AG04450 (cell line): Measurements from ENCODE around the gene IGIP. TPM values are rescaled to one million over a fixed set of nuclear protein-coding genes. Genes with fewer than 3 reads are reported as not detected.

Experiments used
- CTCF ChIA-PET: fragments of 300-600, 350-600 bp; formaldehyde crosslinking; extraction: SDS; loops from one replicate; lab custom pipeline; 2022; ENCODE audit warnings: antibody characterized with exemption, inconsistent platforms; lab: Charles Lee
- POLR2A ChIA-PET: fragments of 350-600 bp; formaldehyde crosslinking; extraction: SDS; loops from one replicate; lab custom pipeline; 2021; ENCODE audit warnings: antibody characterized with exemption, inconsistent platforms; lab: Yijun Ruan, JAX
- DNase-seq: peaks from one replicate; pipeline ENCODE4 v3.0.0-alpha.2; 2011; ENCODE audit warnings: low read depth, low spot score
- H3K27ac ChIP-seq: one replicate; pipeline ENCODE4 v1.5.1; 2012; ENCODE audit warnings: low read depth, low read length, control low read depth
- H3K27me3 ChIP-seq: one replicate; pipeline ENCODE4 v1.6.0; 2012; ENCODE audit warnings: low read length; ENCODE audit not compliant: control insufficient read depth, insufficient read depth
- H3K4me3 ChIP-seq: 2 replicates; pipeline ENCODE4 v1.5.1; 2011; ENCODE audit warnings: mild to moderate bottlenecking, low read depth, low read length, control low read depth
- H3K9me3 ChIP-seq: 2 replicates; pipeline ENCODE4 v1.5.1; 2012; ENCODE audit warnings: low read length; ENCODE audit not compliant: control insufficient read depth, insufficient read depth
- polyA plus RNA-seq: library from polyadenylated mRNA; depleted of rRNA; stranded (reverse); fragments of >200 nt; gene quantifications from 2 replicates; pipeline ENCODE4 v1.2.3, GENCODE V29; 2011
- TF ChIP-seq, protein P1 (sequence below): IDR thresholded peaks from 2 replicates; pipeline ENCODE4 v1.5.1; 2011; ENCODE audit warnings: low read depth, low read length, control low read depth, inconsistent platforms

The IGIP gene
- polyA plus RNA-seq, 1 experiment = 2.2 TPM

DNA sequence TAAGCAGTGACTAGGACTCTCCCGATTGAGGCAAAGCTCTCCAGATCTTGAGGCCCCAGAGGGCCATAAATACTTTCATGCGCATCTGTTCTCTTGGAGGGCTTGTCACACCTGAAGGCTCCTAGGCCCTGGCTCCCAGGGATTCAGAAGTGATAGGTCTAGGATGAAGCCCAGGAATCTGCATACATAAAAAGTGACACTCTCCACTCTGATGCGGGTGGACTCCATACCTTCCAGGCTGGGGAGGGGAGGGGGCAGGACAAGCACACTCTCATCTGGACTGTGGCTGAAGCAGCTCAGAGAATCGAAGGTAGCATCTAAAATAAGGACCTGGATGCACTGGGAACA, 40.2 kb downstream of the IGIP start:
- H3K27ac ChIP-seq = no peak overlapping the region
- POLR2A ChIA-PET = no interaction called here
- CTCF ChIA-PET = interaction anchor here (1.8 kb wide), 1 partner anchor 8 kb away, joined by 4 read pairs; no protein-coding TSS in a partner anchor

GRCh38 chr5:140166911-140167310, 41.2 kb downstream of the IGIP start:
- Histone ChIP-seq H3K4me3 (no peak overlapping the region), H3K27ac (no peak overlapping the region), H3K27me3 (peaks cover 3% of the 10 kb centered on the region), H3K9me3 (no peaks in the 10 kb centered on the region)
- DNase-seq = no peak
- CTCF ChIA-PET = interaction anchor here (0.6 to 1.8 kb wide), 2 partner anchors 9 to 22 kb away, joined by 3 to 4 read pairs; no protein-coding TSS in a partner anchor
- POLR2A ChIA-PET = no interaction called here
- TF ChIP-seq, protein P1, sequence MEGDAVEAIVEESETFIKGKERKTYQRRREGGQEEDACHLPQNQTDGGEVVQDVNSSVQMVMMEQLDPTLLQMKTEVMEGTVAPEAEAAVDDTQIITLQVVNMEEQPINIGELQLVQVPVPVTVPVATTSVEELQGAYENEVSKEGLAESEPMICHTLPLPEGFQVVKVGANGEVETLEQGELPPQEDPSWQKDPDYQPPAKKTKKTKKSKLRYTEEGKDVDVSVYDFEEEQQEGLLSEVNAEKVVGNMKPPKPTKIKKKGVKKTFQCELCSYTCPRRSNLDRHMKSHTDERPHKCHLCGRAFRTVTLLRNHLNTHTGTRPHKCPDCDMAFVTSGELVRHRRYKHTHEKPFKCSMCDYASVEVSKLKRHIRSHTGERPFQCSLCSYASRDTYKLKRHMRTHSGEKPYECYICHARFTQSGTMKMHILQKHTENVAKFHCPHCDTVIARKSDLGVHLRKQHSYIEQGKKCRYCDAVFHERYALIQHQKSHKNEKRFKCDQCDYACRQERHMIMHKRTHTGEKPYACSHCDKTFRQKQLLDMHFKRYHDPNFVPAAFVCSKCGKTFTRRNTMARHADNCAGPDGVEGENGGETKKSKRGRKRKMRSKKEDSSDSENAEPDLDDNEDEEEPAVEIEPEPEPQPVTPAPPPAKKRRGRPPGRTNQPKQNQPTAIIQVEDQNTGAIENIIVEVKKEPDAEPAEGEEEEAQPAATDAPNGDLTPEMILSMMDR = no peak

More for the DNA sequence above, 40.2 kb downstream of the IGIP start:
- TF ChIP-seq, protein P1 = no peak
- no peak for DNase-seq
- H3K27me3 ChIP-seq = peaks cover 3% of the 10 kb centered on the region
- no peaks in the 10 kb centered on the region for H3K9me3 ChIP-seq
- H3K4me3 ChIP-seq = no peak overlapping the region

DNA sequence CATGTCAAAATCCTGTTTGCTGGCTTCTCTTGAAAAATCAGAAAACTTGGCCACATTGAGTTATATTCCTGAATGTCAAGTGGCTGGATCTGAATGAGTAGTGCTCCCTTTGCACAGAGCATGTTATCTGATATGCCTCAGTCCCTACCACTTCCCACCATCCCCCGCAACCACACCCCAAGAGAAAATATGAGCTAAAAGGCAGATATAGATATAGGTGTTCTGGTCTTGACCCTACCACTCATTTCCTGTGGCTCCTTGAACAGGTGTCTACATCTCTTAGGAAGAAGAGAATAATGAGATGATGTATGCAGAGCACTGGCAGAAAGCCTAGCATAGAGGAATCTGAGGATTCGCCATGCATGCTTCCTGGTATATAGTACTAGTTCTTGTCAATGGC, 42.6 kb downstream of the IGIP start:
- no peak overlapping the region for H3K27ac ChIP-seq
- no peak overlapping the region for H3K4me3 ChIP-seq
- peaks cover 3% of the 10 kb centered on the region for H3K27me3 ChIP-seq
- ChIA-PET POLR2A (interaction anchor here (0.6 kb wide), 1 partner anchor 10 kb away, joined by 15 read pairs; no protein-coding TSS in a partner anchor), CTCF (interaction anchor here (1.1 to 2.7 kb wide), 3 partner anchors 12 to 71 kb away, joined by 4 to 17 read pairs (median 5); no protein-coding TSS in a partner anchor)
- H3K9me3 ChIP-seq = no peaks in the 10 kb centered on the region
- no peak for DNase-seq
- TF ChIP-seq, protein P1 = no peak

GRCh38 chr5:140169410-140169809, 43.7 kb downstream of the IGIP start:
- H3K4me3 ChIP-seq = no peak overlapping the region
- CTCF ChIA-PET = interaction anchor here (0.5 to 2.7 kb wide), 6 partner anchors 13 to 382 kb away, joined by 3 to 17 read pairs (median 4); no protein-coding TSS in a partner anchor
- POLR2A ChIA-PET = interaction anchor here (0.7 kb wide), 1 partner anchor 517 kb away, joined by 3 read pairs; no protein-coding TSS in a partner anchor
- DNase-seq = no peak
- H3K27ac ChIP-seq = no peak overlapping the region
- H3K9me3 ChIP-seq = no peaks in the 10 kb centered on the region
- TF ChIP-seq, protein P1 = no peak
- H3K27me3 ChIP-seq = peaks cover 3% of the 10 kb centered on the region

DNA sequence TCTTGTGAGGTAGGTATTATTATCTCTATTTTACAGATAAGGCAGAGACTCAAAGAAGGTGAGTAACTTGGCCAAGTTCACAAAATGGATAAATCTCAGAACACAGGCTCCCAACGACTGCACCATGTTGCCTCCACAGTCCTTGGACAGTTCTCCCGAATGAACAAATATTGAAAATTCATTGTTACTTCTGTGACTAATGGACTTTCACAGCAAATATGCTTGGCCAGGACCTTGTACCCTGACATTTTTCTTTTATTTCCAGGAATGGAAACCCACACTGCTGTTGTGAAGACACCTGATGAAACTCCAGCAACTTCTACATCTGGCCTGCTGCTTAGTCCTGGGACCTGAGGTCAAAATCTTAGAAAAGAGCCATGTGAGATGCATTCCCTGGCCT, 46.7 kb downstream of the IGIP start:
- Histone ChIP-seq H3K9me3 (no peaks in the 10 kb centered on the region; the same call in 1 of the 2 replicates), H3K27ac (no peak overlapping the region), H3K27me3 (no peaks in the 10 kb centered on the region), H3K4me3 (no peak overlapping the region)
- TF ChIP-seq, protein P1 = no peak
- ChIA-PET POLR2A (no interaction called here), CTCF (no interaction called here)
- DNase-seq = no peak
